B cell (primary cell): Measurements from ENCODE around the gene CECR2.

Experiments
- EZH2 ChIP-seq: IDR thresholded peaks from 2 replicates; pipeline ENCODE4 v1.6.1; 2012; ENCODE audit warnings: borderline replicate concordance, low read depth, mild to moderate bottlenecking, moderate library complexity, low read length; ENCODE audit not compliant: insufficient read depth, poor library complexity, severe bottlenecking
- TF ChIP-seq, protein P1 (sequence below): fragments of 200-600 bp; IDR thresholded peaks from one replicate; pipeline ENCODE4 v1.8.0; 2022; ENCODE audit warnings: antibody characterized with exemption, mild to moderate bottlenecking

GRCh38 chr22:17373855-17374254 is 4.6 kb downstream of the CECR2 start:
- TF ChIP-seq, protein P1, sequence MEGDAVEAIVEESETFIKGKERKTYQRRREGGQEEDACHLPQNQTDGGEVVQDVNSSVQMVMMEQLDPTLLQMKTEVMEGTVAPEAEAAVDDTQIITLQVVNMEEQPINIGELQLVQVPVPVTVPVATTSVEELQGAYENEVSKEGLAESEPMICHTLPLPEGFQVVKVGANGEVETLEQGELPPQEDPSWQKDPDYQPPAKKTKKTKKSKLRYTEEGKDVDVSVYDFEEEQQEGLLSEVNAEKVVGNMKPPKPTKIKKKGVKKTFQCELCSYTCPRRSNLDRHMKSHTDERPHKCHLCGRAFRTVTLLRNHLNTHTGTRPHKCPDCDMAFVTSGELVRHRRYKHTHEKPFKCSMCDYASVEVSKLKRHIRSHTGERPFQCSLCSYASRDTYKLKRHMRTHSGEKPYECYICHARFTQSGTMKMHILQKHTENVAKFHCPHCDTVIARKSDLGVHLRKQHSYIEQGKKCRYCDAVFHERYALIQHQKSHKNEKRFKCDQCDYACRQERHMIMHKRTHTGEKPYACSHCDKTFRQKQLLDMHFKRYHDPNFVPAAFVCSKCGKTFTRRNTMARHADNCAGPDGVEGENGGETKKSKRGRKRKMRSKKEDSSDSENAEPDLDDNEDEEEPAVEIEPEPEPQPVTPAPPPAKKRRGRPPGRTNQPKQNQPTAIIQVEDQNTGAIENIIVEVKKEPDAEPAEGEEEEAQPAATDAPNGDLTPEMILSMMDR = no peak
- no peak for TF ChIP-seq EZH2
